GM23338 (cell line): ENCODE measurements around the gene CYP2J2. TPM values are rescaled to one million over a fixed set of nuclear protein-coding genes. Genes with fewer than 3 reads are reported as not detected.

Source experiments
- ATAC-seq: fragments of 200-7000 bp; cut with Tn5 transposase; 3 replicates; pipeline ENCODE4 v1.9.1; 2020
- DNase-seq: peaks from one replicate; pipeline ENCODE4 v3.0.0-alpha.2; 2015; ENCODE audit warnings: low spot score
- H2AFZ ChIP-seq: fragments of 200-600 bp; sonication (generic); 2 replicates; pipeline ENCODE4 v1.8.0; 2016; ENCODE audit warnings: antibody characterized with exemption, mild to moderate bottlenecking, moderate library complexity
- H3F3A ChIP-seq: fragments of 200-600 bp; sonication (generic); replicated peaks from 2 replicates; pipeline ENCODE4 v1.8.0; 2017; ENCODE audit warnings: antibody characterized with exemption, mixed run types, low read depth
- H3K27ac ChIP-seq: fragments of 200-600 bp; sonication (generic); 2 replicates; pipeline ENCODE4 v1.6.1; 2016; ENCODE audit warnings: low read depth
- H3K27me3 ChIP-seq: fragments of 200-600 bp; sonication (generic); 2 replicates; pipeline ENCODE4 v1.8.0; 2016; ENCODE audit warnings: mild to moderate bottlenecking, mixed run types, moderate library complexity; ENCODE audit not compliant: insufficient read depth
- H3K36me3 ChIP-seq: fragments of 200-600 bp; sonication (generic); 2 replicates; pipeline ENCODE4 v1.8.0; 2016; ENCODE audit warnings: mild to moderate bottlenecking; ENCODE audit not compliant: insufficient read depth
- H3K4me1 ChIP-seq: fragments of 200-600 bp; sonication (generic); 2 replicates; pipeline ENCODE4 v1.8.0; 2016; ENCODE audit warnings: mild to moderate bottlenecking, moderate library complexity; ENCODE audit not compliant: insufficient read depth
- H3K4me2 ChIP-seq: fragments of 200-600 bp; sonication (generic); 2 replicates; pipeline ENCODE4 v1.7.1; 2017; ENCODE audit warnings: mixed run types
- H3K4me3 ChIP-seq: fragments of 200-600 bp; sonication (generic); 2 replicates; pipeline ENCODE4 v1.6.1; 2016; ENCODE audit warnings: mixed run types
- H3K79me2 ChIP-seq: fragments of 200-600 bp; sonication (generic); replicated peaks from 2 replicates; pipeline ENCODE4 v1.8.0; 2017; ENCODE audit warnings: mild to moderate bottlenecking; ENCODE audit not compliant: insufficient read depth
- H3K9me2 ChIP-seq: fragments of 200-600 bp; sonication (generic); 2 replicates; pipeline ENCODE4 v1.8.0; 2017; ENCODE audit not compliant: insufficient read depth
- H4K20me1 ChIP-seq: fragments of 200-600 bp; sonication (generic); replicated peaks from 2 replicates; pipeline ENCODE4 v1.8.0; 2017; ENCODE audit warnings: mild to moderate bottlenecking; ENCODE audit not compliant: insufficient read depth
- H3K27ac Mint-ChIP-seq: 2 replicates; pipeline ENCODE4 v1.8.0; 2020; ENCODE audit warnings: inconsistent platforms, mild to moderate bottlenecking, moderate library complexity, mixed read lengths
- H3K27me3 Mint-ChIP-seq: 3 replicates; pipeline ENCODE4 v1.8.0; 2022; ENCODE audit warnings: low read depth, mild to moderate bottlenecking, moderate library complexity, mixed read lengths, inconsistent platforms; ENCODE audit not compliant: insufficient read depth, poor library complexity
- H3K36me3 Mint-ChIP-seq: 3 replicates; pipeline ENCODE4 v1.8.0; 2021; ENCODE audit warnings: low read depth, mild to moderate bottlenecking, inconsistent platforms, moderate library complexity, mixed read lengths
- H3K4me1 Mint-ChIP-seq: 3 replicates; pipeline ENCODE4 v1.8.0; 2020; ENCODE audit warnings: mild to moderate bottlenecking, inconsistent platforms, mixed read lengths
- H3K4me3 Mint-ChIP-seq: 3 replicates; pipeline ENCODE4 v1.8.0; 2021; ENCODE audit warnings: moderate library complexity, mild to moderate bottlenecking, inconsistent platforms, mixed read lengths
- H3K9me3 Mint-ChIP-seq: 3 replicates; pipeline ENCODE4 v1.8.0; 2020; ENCODE audit warnings: moderate library complexity, mild to moderate bottlenecking, inconsistent platforms, mixed read lengths
- CREB1 ChIP-seq: fragments of 250-450 bp; sonication (Bioruptor Pico); IDR thresholded peaks from 2 replicates; pipeline ENCODE4 v1.5.0; 2020; ENCODE audit warnings: low read depth, mild to moderate bottlenecking, moderate library complexity
- CTCF ChIP-seq, 2 experiments: fragments of 200-600 bp in 1 of 2; sonication (generic) in 1 of 2; conservative IDR thresholded peaks; 2 replicates each; pipeline versions ENCODE4 v1.5.1 to v1.6.1; 2016 to 2017; ENCODE audit warnings: antibody characterized with exemption in 2 of 2, low read depth in 2 of 2, mild to moderate bottlenecking in 2 of 2, moderate library complexity in 1 of 2
- ETS1 ChIP-seq: IDR thresholded peaks from 2 replicates; pipeline ENCODE4 v1.6.1; 2016; ENCODE audit warnings: antibody characterized with exemption
- EZH2 ChIP-seq: fragments of 200-600 bp; sonication (generic); IDR thresholded peaks from one replicate; pipeline ENCODE4 v1.8.0; 2017; ENCODE audit warnings: antibody characterized with exemption, mild to moderate bottlenecking, low read depth; ENCODE audit not compliant: unreplicated experiment
- EZH2phosphoT487 ChIP-seq: fragments of 200-600 bp; sonication (generic); IDR thresholded peaks from one replicate; pipeline ENCODE4 v1.8.1; 2018; ENCODE audit warnings: antibody characterized with exemption; ENCODE audit not compliant: unreplicated experiment
- JUNB ChIP-seq: IDR thresholded peaks from one replicate; pipeline ENCODE4 v1.6.1; 2016; ENCODE audit warnings: antibody characterized with exemption; ENCODE audit not compliant: unreplicated experiment
- NANOG ChIP-seq: IDR thresholded peaks from 2 replicates; pipeline ENCODE4 v1.6.1; 2016; ENCODE audit warnings: antibody characterized with exemption, borderline replicate concordance
- STAT1 ChIP-seq: IDR thresholded peaks from one replicate; pipeline ENCODE4 v1.6.1; 2016; ENCODE audit warnings: antibody characterized with exemption; ENCODE audit not compliant: unreplicated experiment
- ZNF114 ChIP-seq: fragments of 250-450 bp; sonication (Bioruptor Pico); IDR thresholded peaks from 2 replicates; pipeline ENCODE4 v1.5.0; 2020; ENCODE audit warnings: mild to moderate bottlenecking, moderate library complexity
- ZNF462 ChIP-seq: fragments of 250-450 bp; sonication (Bioruptor Pico); IDR thresholded peaks from 2 replicates; pipeline ENCODE4 v1.5.0; 2020; ENCODE audit warnings: mild to moderate bottlenecking, moderate library complexity
- polyA plus RNA-seq: library from polyadenylated mRNA; unstranded; fragments of >200 nt; fragmentation: Nextera tagmentation; extraction: Ambion mirVana; gene quantifications from 2 replicates; pipeline ENCODE4 v1.2.1, GENCODE V29; 2016
- total RNA-seq: library from RNA; depleted of rRNA; stranded (reverse); fragments of >200 nt; shearing (Covaris generic); gene quantifications from 2 replicates; pipeline ENCODE4 v1.2.3, GENCODE V29; 2014

The CYP2J2 gene
- total and polyA plus RNA-seq, 2 experiments from 2014 or later = 1.4 to 1.5 TPM

GRCh38 chr1:59908084-59908483 is 18.5 kb downstream of the CYP2J2 start:
- Histone ChIP-seq H3F3A (no peaks in the 10 kb centered on the region), H3K27ac (no peak overlapping the region), H3K27me3 (no peaks in the 10 kb centered on the region), H3K79me2 (no peaks in the 10 kb centered on the region), H3K36me3 (no peaks in the 10 kb centered on the region), H2AFZ (no peak overlapping the region), H4K20me1 (no peaks in the 10 kb centered on the region; the same call in 1 of the 2 replicates), H3K9me2 (peaks cover 4% of the 10 kb centered on the region; the same call in 1 of the 2 replicates), H3K4me1 (peaks cover 10% of the 10 kb centered on the region), H3K4me2 (no peak overlapping the region), H3K4me3 (no peak overlapping the region)
- H3K4me3 Mint-ChIP-seq = no peak overlapping the region
- no peaks in the 10 kb centered on the region for H3K36me3 Mint-ChIP-seq
- no peaks in the 10 kb centered on the region for H3K9me3 Mint-ChIP-seq
- no peak overlapping the region for H3K27ac Mint-ChIP-seq
- no peaks in the 10 kb centered on the region for H3K27me3 Mint-ChIP-seq
- TF ChIP-seq CTCF (conservative IDR thresholded peaks at IDR 0.05; ENCODE audit: low read depth in 2 of 2) = no peak
- TF ChIP-seq ETS1 = no peak
- no peak for TF ChIP-seq EZH2phosphoT487
- peaks cover 9% of the 10 kb centered on the region; the same call in 2 of the 3 replicates for H3K4me1 Mint-ChIP-seq
- no peak for ATAC-seq
- no peak for DNase-seq

- Mint-ChIP-seq H3K27me3 (no peaks in the 10 kb centered on the region), H3K36me3 (no peaks in the 10 kb centered on the region), H3K27ac (no peak overlapping the region), H3K9me3 (no peaks in the 10 kb centered on the region), H3K4me3 (no peak overlapping the region), H3K4me1 (peaks cover 10% of the 10 kb centered on the region)
- DNase-seq (no peak), ATAC-seq (no peak)
- no peaks in the 10 kb centered on the region for H3F3A ChIP-seq
- H2AFZ ChIP-seq = no peak overlapping the region
- H3K9me2 ChIP-seq = peaks cover 4% of the 10 kb centered on the region; the same call in 1 of the 2 replicates
- H3K36me3 ChIP-seq = no peaks in the 10 kb centered on the region
- H3K27me3 ChIP-seq = no peaks in the 10 kb centered on the region
- no peak overlapping the region for H3K4me2 ChIP-seq
- H3K79me2 ChIP-seq = no peaks in the 10 kb centered on the region
- no peak overlapping the region for H3K27ac ChIP-seq
- H3K4me3 ChIP-seq = no peak overlapping the region
- peaks cover 10% of the 10 kb centered on the region for H3K4me1 ChIP-seq
- no peaks in the 10 kb centered on the region for H4K20me1 ChIP-seq
- TF ChIP-seq ETS1 (no peak), NANOG (no peak), STAT1 (no peak), JUNB (no peak), CREB1 (CRISPR knock-in tag) (no peak), EZH2phosphoT487 (no peak), EZH2 (no peak), ZNF114 (CRISPR knock-in tag) (no peak), ZNF462 (CRISPR knock-in tag) (no peak)
Measured at GRCh38 chr1:59906931-59907330, 19.6 kb downstream of the CYP2J2 start.
